RPMI7951 (cell line): ENCODE measurements around the gene RASAL1. TPM values are rescaled to one million over a fixed set of nuclear protein-coding genes. Genes with fewer than 3 reads are reported as not detected.

Experiments
- DNase-seq: peaks from one replicate; pipeline ENCODE4 v3.0.0-alpha.2; 2012; ENCODE audit warnings: low read depth
- total RNA-seq: library from RNA; depleted of rRNA; stranded (reverse); fragments of >200 nt; shearing (Covaris generic); gene quantifications from 2 replicates; pipeline ENCODE4 v1.2.3, GENCODE V29; 2014; rRNA removed

RASAL1 gene
- not detected in 2 replicates for total RNA-seq

- no peak for DNase-seq
These were observed at the start of gene RASAL1 for GRCh38 chr12:113135178-113136127. Gene RASAL1, minus strand, starts transcription at chr12:113135761. Its CDS starts 299 bp downstream, at chr12:113135462.

GRCh38 chr12:113184900-113185179 lies 49.3 kb upstream of the RASAL1 start:
- DNase-seq, result peak; percentile 86

GRCh38 chr12:113184098-113184899 lies 48.7 kb upstream of the RASAL1 start:
- no peak for DNase-seq

- no peak for DNase-seq
These were observed 47.5 kb upstream of the RASAL1 start for GRCh38 chr12:113183030-113183589.

GRCh38 chr12:113181975-113182374 lies 46.4 kb upstream of the RASAL1 start:
- no peak for DNase-seq

GRCh38 chr12:113180333-113180732 lies 44.8 kb upstream of the RASAL1 start:
- DNase-seq, result no peak

- DNase-seq, result no peak
These were observed 43.5 kb upstream of the RASAL1 start for GRCh38 chr12:113179023-113179422.

GRCh38 chr12:113174461-113175384 lies 39.2 kb upstream of the RASAL1 start:
- DNase-seq, result peak; percentile 51

GRCh38 chr12:113173081-113173698 lies 37.6 kb upstream of the RASAL1 start:
- DNase-seq, result no peak

GRCh38 chr12:113172185-113172584 lies 36.6 kb upstream of the RASAL1 start:
- no peak for DNase-seq

- DNase-seq, result no peak
These were observed 36.0 kb upstream of the RASAL1 start for GRCh38 chr12:113171543-113171942.

- no peak for DNase-seq
These were observed 35.4 kb upstream of the RASAL1 start for GRCh38 chr12:113170926-113171325.

- no peak for DNase-seq
These were observed 34.9 kb upstream of the RASAL1 start for GRCh38 chr12:113170457-113170856.

GRCh38 chr12:113169697-113170096 lies 34.1 kb upstream of the RASAL1 start:
- DNase-seq, result no peak

GRCh38 chr12:113167868-113168267 lies 32.3 kb upstream of the RASAL1 start:
- DNase-seq, result no peak

GRCh38 chr12:113165521-113166450 lies 30.2 kb upstream of the RASAL1 start:
- no peak for DNase-seq

- DNase-seq, result no peak
These were observed 28.5 kb upstream of the RASAL1 start for GRCh38 chr12:113164014-113164413.

- DNase-seq, result no peak
These were observed 27.4 kb upstream of the RASAL1 start for GRCh38 chr12:113163030-113163360.

GRCh38 chr12:113162102-113163029 lies 26.8 kb upstream of the RASAL1 start:
- DNase-seq, result peak; percentile 56
